Erythroblast (primary cell): Measurements from ENCODE around the gene SLC2A5.

Experiments
- DNase-seq, 2 experiments: peaks; one replicate each; lab custom pipeline; 2025; lab: John Stamatoyannopoulos, UW
- GATA1 ChIP-seq: IDR thresholded peaks from 2 replicates; pipeline ENCODE4 v1.6.1; 2011; ENCODE audit warnings: low read depth, mild to moderate bottlenecking, control low read depth, low read length, moderate library complexity
- POLR2A ChIP-seq: IDR thresholded peaks from 2 replicates; pipeline ENCODE4 v1.6.1; 2011; ENCODE audit warnings: mild to moderate bottlenecking, low read length

SLC2A5 gene

GRCh38 chr1:9061252-9061960 is 8.0 kb downstream of the SLC2A5 start:
- no peak for DNase-seq

GRCh38 chr1:9059891-9060744 is 9.3 kb downstream of the SLC2A5 start:
- TF ChIP-seq POLR2A (no peak), GATA1 (no peak)
- DNase-seq = no peak

More at GRCh38 chr1:9061252-9061960, 8.0 kb downstream of the SLC2A5 start:
- TF ChIP-seq POLR2A (no peak), GATA1 (no peak)

GRCh38 chr1:9058465-9058864 is 11.0 kb downstream of the SLC2A5 start:
- TF ChIP-seq GATA1 = no peak
- TF ChIP-seq POLR2A = no peak
- no peak for DNase-seq

- TF ChIP-seq GATA1 = no peak
- TF ChIP-seq POLR2A = no peak
- DNase-seq = no peak
Measured at GRCh38 chr1:9057851-9058250, 11.6 kb downstream of the SLC2A5 start.

GRCh38 chr1:9052272-9053049 is 17.0 kb downstream of the SLC2A5 start:
- TF ChIP-seq POLR2A = no peak
- no peak for TF ChIP-seq GATA1
- DNase-seq = no peak

- TF ChIP-seq GATA1 (no peak), POLR2A (no peak)
- no peak for DNase-seq
Measured at GRCh38 chr1:9051379-9051778, 18.1 kb downstream of the SLC2A5 start.

- DNase-seq = no peak
- TF ChIP-seq POLR2A (no peak), GATA1 (no peak)
Measured at GRCh38 chr1:9050803-9051202, 18.6 kb downstream of the SLC2A5 start.

- DNase-seq = no peak
- no peak for TF ChIP-seq GATA1
Measured at GRCh38 chr1:9048551-9048950, 20.9 kb downstream of the SLC2A5 start.

GRCh38 chr1:9047019-9047418 is 22.4 kb downstream of the SLC2A5 start:
- TF ChIP-seq POLR2A = no peak
- TF ChIP-seq GATA1 = no peak
- no peak for DNase-seq

GRCh38 chr1:9045861-9046510 is 23.4 kb downstream of the SLC2A5 start:
- TF ChIP-seq GATA1 (no peak), POLR2A (no peak)

GRCh38 chr1:9044236-9044635 is 25.2 kb downstream of the SLC2A5 start:
- no peak for DNase-seq
- no peak for TF ChIP-seq POLR2A
- TF ChIP-seq GATA1 = no peak

More at GRCh38 chr1:9045861-9046510, 23.4 kb downstream of the SLC2A5 start:
- DNase-seq = no peak

- TF ChIP-seq POLR2A (no peak), GATA1 (no peak)
- no peak for DNase-seq
Measured at GRCh38 chr1:9042272-9042671, 27.2 kb downstream of the SLC2A5 start.
